PC-9 (cell line): ENCODE results near the gene NKX6-2.

Source experiments
- EZH2 ChIP-seq: fragments of 200-600 bp; sonication (generic); IDR thresholded peaks from 2 replicates; pipeline ENCODE4 v1.8.0; 2017; ENCODE audit warnings: antibody characterized with exemption, low read depth
- TF ChIP-seq, protein P1 (sequence below): fragments of 200-600 bp; sonication (generic); conservative IDR thresholded peaks from 2 replicates; pipeline ENCODE4 v1.6.1; 2017; ENCODE audit warnings: mixed run types, antibody characterized with exemption, mild to moderate bottlenecking, moderate library complexity

DNA sequence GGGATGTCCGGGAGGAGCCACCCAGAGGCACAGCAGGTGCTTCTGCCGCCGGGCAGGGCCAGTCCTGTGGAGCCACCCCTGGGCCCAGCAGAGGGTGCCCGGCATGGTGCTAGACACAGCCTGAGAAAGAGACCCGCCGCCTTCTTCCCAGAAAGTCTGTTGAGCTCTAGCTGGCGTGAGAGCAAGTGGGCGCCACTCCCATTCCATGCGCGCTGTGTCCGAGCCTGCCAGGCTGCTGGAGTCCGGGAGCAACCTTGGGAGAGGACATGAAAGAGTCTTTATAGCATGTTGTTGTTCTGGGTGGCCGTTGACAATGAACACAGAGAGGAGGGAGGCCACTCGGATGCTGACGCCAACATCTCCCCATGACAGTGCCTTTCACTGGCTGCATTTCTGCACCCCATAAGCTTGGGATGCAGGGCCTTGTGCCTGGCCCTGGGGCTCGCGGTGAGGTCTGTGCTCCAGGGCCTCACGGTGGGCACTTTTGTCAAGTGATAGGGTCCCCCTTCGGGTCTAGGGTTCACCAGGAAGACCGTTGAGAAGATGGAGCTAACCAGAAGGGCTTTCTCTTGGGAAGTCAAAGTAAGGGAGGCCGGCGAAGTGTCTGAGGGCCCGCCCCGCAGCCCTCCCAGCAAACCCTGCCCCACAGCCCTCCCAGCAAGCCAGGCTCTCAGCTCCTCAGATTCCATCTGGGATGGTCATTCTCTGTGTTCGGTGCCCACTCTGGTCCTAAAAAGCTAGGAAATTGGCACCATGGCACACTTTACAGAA is 47.3 kb downstream of the NKX6-2 start:
- TF ChIP-seq, protein P1, sequence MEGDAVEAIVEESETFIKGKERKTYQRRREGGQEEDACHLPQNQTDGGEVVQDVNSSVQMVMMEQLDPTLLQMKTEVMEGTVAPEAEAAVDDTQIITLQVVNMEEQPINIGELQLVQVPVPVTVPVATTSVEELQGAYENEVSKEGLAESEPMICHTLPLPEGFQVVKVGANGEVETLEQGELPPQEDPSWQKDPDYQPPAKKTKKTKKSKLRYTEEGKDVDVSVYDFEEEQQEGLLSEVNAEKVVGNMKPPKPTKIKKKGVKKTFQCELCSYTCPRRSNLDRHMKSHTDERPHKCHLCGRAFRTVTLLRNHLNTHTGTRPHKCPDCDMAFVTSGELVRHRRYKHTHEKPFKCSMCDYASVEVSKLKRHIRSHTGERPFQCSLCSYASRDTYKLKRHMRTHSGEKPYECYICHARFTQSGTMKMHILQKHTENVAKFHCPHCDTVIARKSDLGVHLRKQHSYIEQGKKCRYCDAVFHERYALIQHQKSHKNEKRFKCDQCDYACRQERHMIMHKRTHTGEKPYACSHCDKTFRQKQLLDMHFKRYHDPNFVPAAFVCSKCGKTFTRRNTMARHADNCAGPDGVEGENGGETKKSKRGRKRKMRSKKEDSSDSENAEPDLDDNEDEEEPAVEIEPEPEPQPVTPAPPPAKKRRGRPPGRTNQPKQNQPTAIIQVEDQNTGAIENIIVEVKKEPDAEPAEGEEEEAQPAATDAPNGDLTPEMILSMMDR, result no peak
- no peak for TF ChIP-seq EZH2
